ENCODE data around the gene PWP2.
"Not testable (repeated sequence)": the region's sequence is repeated elsewhere in the genome, so short reads cannot be mapped to it uniquely, and the experiment has no call there.

Gene PWP2

DNA sequence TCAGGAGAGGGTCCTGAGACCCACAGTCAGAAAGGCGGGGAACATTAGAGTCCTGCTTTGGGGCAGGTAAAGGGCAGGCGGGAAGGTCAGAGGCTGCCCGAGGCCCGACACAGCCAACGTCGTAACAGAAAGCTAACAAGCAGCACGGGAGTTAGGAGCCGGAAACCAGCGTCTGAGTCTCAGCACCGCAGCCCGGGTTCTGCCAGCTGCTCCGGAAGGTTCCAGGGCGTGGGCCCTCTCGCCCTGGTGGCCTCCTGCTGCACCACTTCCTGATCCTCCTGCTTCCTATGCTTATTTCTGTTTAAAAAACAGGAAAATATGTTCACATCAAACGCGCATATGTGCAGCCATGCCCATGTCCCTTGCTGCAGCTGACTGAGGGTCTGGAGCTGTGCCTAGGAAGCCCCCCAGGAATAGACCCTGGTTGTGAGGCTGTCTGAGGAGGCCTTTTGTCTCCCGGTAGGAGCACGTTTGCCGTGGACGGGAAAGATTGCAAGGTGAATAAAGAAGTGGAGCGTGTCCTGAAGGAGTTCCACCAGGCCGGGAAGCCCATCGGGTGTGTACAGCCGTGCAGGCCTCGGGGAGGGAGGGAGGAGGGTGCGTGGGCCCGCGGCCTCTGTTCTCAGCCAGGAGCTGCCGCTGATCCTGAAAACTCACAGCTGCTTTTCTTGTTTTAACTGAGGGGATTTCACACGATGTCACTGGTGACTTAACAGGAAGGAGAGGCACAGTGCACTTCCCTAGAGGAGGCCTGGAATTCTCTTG lies 32.8 kb downstream of the PWP2 start:
- DNase-seq: not testable (repeated sequence)

DNA sequence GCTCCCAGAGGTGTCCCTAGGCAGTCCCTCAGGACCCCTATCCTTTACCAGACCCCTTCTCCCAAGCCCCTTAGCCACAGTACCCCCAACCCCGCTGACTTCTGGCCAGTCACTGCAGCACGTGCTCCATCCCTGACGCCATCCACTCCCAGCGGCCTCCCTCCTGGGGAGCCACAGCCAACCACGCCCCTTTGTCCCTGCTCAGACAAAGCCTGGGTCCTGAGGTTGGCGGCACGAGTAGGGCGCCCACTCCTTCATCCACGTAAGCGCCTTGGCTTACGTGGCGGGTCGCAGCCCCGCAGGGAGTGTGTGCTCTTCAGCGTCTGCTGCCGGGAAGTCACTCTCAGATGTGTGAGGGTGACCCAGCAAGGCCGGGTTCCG lies 33.3 kb downstream of the PWP2 start:
- not testable (repeated sequence) for DNase-seq

DNA sequence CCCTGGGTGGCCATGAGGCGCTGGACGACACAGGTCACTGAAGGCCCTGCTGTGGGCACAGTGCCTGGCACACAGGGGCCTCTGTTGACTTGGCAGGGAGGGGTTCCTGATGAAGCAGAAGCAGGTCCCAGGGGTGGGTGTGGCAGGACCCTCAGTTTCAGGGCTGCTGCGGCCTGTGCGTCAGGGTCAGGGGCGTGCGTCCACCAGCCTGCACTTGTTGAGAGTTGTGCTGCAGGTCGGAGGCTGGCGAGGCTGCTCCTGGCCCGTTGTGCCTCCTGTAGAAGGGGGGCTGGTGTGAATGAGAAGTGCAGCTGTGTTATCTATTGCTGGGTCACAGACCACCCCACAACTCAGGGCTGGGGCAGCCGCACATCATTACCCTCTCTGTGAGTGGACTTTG lies 35.3 kb downstream of the PWP2 start:
- not testable (repeated sequence) for DNase-seq

DNA sequence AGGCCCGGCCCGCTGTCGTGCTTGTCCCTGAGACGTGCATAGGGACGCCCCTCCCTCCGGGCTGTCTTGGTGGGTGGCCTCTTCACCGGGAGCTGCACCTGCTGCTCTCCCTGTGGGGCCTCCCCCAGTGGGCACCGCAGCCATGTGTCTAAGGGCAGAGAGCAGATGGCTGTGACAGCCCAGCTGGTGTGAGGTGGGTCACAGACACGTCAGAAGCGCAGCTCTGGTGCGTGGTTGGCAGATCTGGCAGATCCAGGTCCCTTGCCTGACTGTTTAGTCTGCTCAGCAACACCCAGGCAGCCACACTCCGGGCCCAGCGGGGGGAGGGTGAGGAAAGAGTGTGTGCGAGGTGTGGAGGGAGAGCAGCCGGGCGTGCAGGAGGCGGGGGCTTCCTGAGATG lies 36.2 kb downstream of the PWP2 start:
- DNase-seq: not testable (repeated sequence)

DNA sequence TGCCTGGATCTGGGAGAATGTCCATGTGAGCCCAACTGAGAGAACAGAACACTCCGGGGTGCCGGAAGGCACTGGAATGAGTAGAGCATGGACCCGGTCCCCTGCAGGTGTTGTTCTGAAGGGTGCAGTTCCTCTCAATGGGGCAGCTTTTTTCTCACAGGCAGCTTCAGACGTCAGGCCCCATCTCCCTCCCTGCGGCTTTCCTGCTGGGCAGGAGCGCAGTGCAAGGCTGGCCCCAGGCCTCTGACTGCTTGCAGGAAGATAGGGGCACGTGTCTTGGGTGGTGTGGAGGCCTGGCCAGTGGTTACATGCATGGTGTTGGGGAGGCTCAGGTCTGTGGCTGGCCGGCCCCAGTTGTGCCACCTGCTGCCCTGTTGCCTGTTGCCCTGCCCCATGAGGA lies 36.8 kb downstream of the PWP2 start:
- DNase-seq: not testable (repeated sequence)

DNA sequence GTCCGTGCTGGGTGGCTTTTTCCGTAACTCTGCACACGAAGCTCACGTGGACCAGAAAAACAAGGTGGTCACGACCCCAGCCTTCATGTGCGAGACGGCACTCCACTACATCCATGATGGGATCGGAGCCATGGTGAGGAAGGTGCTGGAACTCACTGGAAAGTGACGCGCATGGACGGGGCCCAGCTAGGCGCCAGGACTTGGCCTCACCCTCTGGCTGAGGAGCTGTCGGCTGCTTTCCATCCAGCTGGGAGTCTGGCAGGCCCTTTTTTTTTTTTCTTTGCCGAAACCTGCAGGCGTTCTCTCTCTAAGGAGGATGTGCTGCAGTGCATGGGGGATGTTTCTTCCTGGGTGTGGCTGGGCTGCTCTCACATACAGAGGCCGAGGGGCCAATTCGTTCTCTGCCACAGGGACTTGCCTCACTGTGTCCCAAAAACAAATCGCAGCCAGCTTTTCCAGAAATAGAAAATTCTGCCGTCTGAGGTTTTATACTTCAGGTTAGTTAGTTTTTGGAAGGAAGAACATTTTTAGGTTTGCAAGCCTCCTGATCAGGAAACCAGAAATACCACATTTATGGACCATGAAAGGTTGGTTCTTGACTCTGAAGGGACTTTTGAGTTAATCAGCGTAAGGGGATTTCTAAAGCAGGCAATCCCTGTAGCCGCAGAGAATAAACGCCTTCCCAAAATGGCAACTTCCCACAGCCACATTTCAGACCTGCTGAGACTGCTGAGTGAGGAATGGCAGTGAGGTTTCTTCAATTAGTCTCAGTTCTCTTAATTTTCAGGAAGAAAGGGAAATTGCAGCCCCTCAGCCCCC lies 37.8 kb downstream of the PWP2 start:
- DNase-seq: not testable (repeated sequence)

DNA sequence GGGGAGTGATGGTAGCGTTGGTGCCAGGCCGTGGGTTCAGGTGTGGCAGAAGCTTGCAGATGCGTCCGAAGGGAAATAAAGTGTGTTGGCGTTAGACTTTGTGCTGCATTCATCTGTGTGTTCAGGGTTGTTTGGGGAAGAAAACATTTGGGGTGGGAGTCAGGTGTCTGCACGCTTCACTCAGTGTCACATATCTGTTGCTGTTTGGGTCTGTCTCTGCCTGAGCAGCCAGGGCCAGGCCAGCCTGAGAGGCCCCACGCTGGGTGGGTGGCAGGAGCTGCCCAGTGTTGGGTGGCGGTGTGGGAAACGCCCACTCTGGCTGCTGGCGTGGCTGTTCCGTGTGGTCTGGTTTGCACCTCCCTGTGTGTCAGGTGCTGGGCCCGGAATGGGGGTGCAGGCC lies 38.4 kb downstream of the PWP2 start:
- not testable (repeated sequence) for DNase-seq

DNA sequence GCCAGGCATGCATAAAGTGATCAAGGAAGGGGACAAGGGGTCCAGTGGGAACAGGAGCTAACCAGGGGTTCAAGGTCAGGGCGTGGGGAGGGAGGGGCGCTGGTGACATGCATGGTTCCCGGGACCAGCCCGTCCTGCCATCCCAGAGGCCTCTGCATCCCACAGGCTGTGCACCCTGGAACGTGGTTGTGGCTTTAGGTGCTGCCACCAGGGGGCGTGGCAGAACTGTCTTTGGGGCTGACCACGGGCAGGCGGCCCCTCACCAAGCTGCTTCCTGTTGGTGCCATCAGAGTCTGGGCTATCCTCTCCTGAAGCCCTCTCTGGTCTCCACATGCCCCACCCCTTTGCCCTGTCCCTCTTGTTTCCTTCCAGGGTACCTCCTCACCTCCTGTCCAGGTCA lies 39.9 kb downstream of the PWP2 start:
- not testable (repeated sequence) for DNase-seq

DNA sequence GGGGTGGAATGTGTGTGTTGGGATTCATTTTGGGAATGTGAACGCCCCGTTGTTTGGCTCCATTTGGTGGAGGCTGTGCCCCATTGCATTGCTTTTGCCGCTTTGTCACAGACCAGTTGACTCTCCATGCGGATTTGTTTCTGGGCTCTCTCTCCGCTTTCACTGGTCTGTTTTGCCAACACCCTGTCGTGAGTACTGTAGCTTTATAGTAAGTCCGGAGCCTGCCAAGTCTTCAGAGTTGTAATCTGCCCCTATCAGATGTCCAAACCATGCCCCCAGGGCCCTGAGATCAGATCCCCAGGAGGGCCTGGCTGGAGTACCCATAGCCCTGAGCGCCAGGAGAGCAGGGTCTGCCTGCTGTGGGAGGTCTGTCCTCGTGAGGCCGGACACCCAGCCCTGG lies 43.1 kb downstream of the PWP2 start:
- not testable (repeated sequence) for DNase-seq

DNA sequence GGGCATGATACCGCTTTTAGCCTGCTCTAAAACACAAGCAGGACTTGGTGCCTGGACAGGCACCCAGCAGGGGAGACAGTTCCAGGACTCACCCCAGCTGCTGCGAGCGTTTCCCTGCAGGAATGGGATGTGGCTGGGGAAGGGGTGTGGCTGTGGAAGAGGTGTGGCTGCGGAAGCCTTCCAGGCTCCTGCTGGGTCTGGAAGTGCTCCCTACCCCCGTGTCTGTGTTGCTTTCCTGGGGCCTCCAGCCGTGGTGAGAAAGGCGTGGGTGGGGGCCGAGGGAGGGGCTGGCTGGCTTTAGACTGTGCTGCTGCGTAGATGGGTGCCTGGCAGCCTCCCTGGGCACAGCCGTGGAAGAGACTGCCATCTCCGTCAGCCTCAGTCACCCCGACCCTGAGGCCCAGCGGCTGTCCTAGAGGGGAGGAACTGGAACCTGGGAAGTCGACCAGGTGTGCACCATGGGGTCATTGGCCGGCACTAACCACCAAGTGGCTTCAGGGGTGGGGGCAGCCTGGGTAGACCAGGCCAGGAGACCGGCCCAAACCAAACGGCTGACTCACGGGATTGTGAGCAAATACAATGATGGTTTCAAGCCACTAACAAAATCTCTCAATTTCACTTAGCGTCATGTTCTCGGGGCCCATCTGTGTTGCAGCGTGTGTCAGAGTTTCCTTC lies 46.2 kb downstream of the PWP2 start:
- DNase-seq: not testable (repeated sequence)

DNA sequence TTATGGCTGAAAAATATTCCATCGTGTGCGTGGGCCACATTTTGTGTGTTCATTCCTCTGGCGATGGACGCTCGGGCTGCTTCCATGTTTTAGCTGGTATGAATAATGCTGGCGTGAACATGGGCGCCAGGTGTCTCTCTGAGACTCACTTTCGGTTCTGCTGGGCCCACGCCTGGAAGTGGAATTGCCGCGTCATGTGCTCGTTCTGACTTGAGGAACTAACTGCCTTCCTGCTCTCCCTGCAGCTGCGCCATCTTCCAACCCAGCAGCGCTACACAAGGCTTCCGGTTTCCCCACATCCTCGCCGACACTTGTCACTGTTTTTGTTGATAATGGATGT lies 46.7 kb downstream of the PWP2 start:
- DNase-seq: not testable (repeated sequence)

DNA sequence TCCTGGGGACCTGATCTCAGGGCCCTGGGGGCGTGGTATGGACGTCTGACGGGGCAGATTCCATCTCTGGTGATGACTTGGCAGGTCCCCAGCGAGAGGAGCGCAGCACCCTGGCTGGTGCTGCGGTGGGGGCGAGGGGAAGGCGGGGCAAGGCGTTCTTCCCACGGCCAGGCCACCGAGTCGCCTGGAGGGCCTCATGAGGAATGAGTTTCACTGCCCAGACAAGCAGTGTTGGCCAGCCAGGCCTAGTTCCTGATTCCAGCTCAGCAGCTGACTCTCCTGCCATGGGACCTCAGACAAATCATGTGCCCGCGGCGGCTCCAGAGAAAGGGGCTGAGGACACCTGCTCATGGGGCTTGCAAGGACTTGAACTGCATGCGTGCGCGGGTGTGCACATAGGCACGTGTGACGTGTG lies 47.6 kb downstream of the PWP2 start:
- not testable (repeated sequence) for DNase-seq

DNA sequence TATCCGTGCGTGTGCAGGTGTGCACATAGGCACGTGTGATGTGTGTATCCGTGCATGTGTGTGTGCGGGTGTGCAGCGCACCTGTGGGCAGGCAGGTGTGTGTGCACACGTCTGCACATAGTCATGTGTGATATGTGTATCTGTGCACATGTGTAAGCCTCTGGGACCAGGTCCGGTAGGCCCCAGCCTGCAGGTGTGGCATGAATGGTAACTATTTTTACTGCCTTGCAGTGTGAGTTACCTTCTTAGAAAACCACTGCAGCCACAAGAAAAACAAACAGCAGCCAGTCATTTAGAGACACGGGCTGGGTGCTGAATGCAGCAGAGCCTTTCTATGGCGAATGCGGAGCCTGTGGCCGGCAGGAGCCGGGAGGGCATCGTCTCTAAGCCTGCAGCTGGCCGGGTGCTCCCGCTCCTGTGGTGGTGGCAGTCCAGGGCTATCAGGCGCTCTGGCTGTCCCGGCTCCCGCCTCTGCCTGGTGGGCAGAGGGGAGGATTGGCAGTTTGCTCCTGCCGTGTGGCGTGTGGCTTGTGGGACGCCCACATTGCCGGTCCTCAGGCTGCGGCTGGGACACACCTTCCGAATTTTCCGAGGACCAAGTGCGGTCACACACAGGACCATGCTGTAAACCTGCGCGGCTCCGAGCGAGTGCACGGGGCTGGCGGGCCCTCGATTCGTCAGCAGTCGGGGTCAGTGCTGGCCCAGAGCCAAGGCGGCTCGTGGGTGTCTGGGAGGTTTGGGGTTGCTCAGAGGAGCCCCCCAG lies 48.2 kb downstream of the PWP2 start:
- not testable (repeated sequence) for DNase-seq

DNA sequence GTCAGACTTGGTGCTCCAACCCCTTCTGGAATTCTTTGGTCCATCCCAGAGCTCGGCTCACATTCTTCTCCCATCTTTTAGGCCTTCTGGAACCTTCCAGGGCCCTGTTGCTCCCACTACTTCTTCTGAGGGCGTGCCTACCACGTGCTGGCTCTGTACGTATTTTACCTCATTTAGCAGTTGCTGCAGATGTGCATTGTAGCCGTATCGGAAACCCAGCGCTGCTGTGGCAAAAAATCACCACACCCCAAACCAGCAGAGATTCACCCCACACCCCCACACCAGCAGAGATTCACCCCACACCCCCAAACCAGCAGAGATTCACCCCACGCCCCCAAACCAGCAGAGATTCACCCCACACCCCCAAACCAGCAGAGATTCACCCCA lies 48.8 kb downstream of the PWP2 start:
- not testable (repeated sequence) for DNase-seq

DNA sequence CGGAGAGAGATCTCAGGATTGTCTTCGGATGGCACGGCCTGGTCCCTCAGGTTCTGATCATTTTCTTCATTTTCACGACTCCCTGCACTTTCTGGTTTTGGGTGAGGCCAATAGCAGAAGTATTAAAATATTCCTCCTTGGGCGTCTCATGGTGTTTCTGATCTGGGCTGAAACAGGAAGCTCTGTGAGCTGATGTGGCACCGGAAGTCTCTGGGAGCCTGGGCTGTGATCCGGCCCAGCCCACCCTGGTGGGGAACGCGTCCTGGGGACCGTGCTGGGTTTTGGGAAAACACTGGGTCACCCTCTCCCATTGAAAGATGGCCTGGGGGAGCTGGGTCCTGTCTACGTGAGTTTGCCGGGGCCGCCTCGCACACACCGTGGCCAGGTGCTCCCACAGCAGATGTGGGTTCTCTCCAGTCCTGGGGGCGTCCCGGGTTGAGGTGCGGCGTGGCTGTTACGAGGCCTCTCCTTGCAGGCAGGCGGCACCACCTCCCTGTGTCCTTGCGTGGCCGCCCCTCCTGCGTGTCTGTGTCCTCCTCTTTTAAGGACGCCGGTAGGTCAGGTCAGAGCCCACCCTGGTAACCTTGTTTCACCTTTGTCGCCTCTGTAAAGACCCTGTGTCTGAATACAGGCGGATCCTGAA lies 50.4 kb downstream of the PWP2 start:
- DNase-seq: not testable (repeated sequence)

DNA sequence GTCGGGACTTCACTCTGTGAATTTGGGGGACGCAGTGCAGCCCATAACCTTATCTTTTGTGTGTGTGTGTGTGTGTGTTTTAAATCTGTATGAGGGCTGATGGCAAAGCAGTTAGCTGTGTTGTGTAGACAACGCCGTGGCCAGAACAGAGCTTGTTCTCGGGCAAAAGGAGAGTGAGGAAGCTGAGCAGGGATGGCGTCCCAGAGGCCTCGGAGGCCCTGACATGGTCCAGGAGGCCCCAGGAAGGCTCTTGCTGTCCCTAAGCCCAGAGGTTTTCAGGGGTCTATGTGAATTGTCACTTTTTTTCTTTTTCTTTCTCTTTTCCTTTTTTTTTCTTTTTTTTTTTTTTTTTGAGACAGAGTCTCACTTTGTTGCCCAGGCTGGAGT lies 50.9 kb downstream of the PWP2 start:
- DNase-seq: not testable (repeated sequence)

DNA sequence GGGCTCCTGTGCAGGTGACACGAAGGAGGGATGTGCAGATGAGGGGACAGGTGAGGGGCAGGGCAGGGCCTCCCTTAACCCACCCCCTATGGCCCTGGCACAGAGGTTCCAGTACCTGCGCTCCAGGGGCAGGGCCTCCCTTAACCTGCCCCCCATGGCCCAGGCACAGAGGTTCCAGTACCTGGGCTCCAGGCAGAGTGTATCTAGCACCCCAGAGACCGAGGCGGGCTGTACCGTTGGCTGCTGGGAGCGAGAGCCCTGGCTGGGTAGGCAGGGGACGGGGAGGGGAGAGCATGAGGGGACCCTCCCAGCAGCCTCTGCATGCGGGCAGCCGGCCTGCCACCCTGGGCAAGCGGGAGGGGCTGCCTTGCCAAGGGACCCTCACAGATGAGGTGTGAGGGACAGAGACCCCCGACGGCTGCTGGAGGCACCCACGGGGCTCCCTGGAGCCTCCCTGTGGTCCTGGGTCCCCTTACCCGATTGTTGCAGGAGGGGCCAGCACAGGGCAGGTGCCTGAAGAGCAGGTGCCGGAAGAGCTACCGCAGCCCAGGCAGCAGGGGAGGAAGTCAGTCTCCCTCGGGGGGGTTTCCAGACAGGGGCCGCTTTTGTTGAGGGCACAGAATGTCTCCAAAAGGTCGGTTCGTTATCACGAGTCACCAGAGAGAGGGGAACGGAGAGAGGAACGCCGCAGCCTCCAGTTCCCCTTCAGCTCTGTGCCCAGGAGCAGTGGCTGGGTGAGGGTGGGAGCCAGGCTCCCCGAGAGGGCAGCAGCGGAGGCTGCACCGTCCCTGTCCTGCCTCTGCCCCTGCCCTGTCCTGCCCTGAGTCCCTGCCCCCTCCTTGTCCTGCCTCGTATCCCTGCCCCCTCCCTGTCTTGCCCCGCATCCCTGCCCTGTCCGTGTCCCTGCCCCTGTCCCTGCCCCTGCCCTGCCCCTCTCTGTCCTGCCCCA lies 52.4 kb downstream of the PWP2 start:
- DNase-seq: not testable (repeated sequence)

DNA sequence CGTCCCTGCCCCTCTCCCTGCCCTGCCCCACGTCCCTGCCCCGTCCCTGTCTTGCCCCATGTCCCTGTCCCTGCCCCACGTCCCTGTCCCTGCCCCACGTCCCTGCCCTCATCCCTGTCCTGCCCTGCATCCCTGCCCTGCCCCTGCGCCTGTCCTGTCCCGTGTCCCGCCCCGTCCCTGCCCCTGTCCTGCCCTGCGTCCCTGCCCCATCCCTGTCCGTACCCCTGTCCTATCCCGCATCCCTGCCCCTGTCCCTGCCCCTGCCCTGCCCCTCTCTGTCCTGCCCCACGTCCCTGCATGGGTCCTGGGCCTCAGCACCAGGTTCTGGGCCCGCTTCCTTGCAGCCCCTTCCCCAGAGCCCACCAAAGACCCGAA lies 53.1 kb downstream of the PWP2 start:
- DNase-seq: not testable (repeated sequence)

DNA sequence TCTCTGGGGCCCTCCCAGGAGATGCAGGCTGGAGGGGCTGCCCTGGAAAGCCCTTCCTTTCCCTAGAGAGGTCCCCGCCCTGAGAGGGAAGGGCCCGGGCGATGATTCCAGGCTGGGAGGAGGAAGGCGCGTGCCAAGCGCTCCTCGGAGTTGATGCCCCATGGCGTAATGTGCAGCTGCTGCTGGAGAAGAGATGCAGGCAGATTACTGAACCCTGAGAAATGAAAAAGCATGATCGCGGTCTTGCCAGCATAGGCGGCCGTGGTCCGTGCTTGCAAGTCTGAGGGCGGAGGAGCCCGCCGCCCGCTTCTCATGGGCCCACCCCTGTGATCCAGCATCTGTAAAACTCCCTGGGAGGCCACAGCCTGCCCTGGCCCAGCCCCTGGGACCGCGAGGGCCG lies 53.6 kb downstream of the PWP2 start:
- DNase-seq: not testable (repeated sequence)

DNA sequence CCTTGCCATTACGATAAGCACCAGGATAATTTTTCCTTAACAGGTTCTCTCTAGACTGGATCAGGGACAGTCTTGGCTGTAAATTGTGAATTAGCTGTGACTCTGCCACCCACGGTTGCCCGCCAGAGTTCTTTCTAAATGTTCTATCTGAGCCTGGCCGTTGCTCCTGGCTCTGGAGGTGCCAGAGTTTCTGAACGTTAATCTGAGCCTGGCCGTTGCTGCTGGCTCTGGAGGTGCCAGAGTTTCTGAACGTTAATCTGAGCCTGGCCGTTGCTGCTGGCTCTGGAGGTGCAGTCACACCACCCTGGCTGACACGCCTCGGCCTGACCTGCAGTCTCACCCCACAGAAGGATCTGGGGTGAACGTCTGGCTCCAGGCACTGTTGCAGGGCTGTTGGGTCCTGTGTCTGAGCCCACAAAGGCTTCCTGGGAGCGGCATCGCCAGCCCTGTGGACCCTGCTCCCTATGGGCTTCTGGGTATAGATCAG lies 56.0 kb downstream of the PWP2 start:
- not testable (repeated sequence) for DNase-seq

DNA sequence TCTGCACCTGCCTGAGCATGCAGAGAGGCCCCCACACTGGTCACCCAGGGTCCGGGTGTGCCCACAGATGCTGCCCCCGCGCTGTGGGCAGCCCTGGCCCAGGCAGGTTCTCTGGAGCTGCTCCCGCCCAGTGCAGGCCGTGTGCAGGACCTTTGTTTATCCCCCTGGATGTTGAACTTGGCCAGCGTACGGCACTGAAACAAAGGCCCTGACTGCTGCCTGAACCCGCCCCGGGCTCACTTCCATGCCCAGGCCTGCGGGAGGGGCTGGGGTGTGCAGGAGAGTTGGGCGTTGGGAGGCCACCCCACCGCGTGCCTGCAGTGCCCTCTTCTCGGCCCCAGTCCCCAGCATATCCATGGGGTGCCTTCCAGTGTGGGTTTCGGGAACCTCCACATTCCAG lies 58.7 kb downstream of the PWP2 start:
- not testable (repeated sequence) for DNase-seq

Measured in NCI-H2171 (cell line).